Hippocampal formation (tissue), 2 donors: Measurements from ENCODE around the gene FIG4.
"Not testable (repeated sequence)": the region's sequence is repeated elsewhere in the genome, so short reads cannot be mapped to it uniquely, and the experiment has no call there.

Experiments
- DNase-seq, 2 donors: peaks; one replicate each; lab custom pipeline; 2025; lab: John Stamatoyannopoulos, UW

FIG4 gene

GRCh38 chr6:109795994-109796555 lies 105.0 kb downstream of the FIG4 start:
- DNase-seq = no peak

- DNase-seq = no peak
Observed at GRCh38 chr6:109799129-109799528, 108.0 kb downstream of the FIG4 start.

GRCh38 chr6:109799664-109800063 lies 108.6 kb downstream of the FIG4 start:
- no peak for DNase-seq

- DNase-seq = no peak
Observed at GRCh38 chr6:109800771-109801170, 109.7 kb downstream of the FIG4 start.

- DNase-seq = no peak
Observed at GRCh38 chr6:109801794-109802193, 110.7 kb downstream of the FIG4 start.

- DNase-seq = no peak
Observed at GRCh38 chr6:109804020-109804419, 112.9 kb downstream of the FIG4 start.

- no peak for DNase-seq
Observed at GRCh38 chr6:109807881-109808280, 116.8 kb downstream of the FIG4 start.

- DNase-seq = no peak
Observed at GRCh38 chr6:109808837-109809236, 117.7 kb downstream of the FIG4 start.

- no peak for DNase-seq
Observed at GRCh38 chr6:109815054-109815453, 124.0 kb downstream of the FIG4 start.

GRCh38 chr6:109816452-109817374 lies 125.6 kb downstream of the FIG4 start:
- no peak for DNase-seq

GRCh38 chr6:109820706-109821350 lies 129.7 kb downstream of the FIG4 start:
- no peak for DNase-seq

- no peak for DNase-seq
Observed at GRCh38 chr6:109821428-109821827, 130.3 kb downstream of the FIG4 start.

- no peak for DNase-seq
Observed at GRCh38 chr6:109824105-109824504, 133.0 kb downstream of the FIG4 start.

GRCh38 chr6:109826551-109826950 lies 135.5 kb downstream of the FIG4 start:
- DNase-seq = no peak

- not testable (repeated sequence) for DNase-seq
Observed at GRCh38 chr6:109831352-109831751, 140.3 kb downstream of the FIG4 start.

GRCh38 chr6:109834131-109834530 lies 143.0 kb downstream of the FIG4 start:
- no peak for DNase-seq

- no peak for DNase-seq
Observed at GRCh38 chr6:109834595-109835437, 143.7 kb downstream of the FIG4 start.

GRCh38 chr6:109840034-109840433 lies 148.9 kb downstream of the FIG4 start:
- no peak for DNase-seq

GRCh38 chr6:109840796-109841195 lies 149.7 kb downstream of the FIG4 start:
- DNase-seq = no peak

GRCh38 chr6:109841869-109842268 lies 150.8 kb downstream of the FIG4 start:
- DNase-seq = no peak

- DNase-seq = no peak
Observed at GRCh38 chr6:109852713-109853112, 161.6 kb downstream of the FIG4 start.

- no peak for DNase-seq
Observed at GRCh38 chr6:109853426-109853825, 162.3 kb downstream of the FIG4 start.
